HG03108 (cell line): ENCODE measurements around the gene LCE3B.

Experiments used
- ATAC-seq: cut with Tn5 transposase; IDR thresholded peaks from one replicate; pipeline ENCODE4 v1.9.1; 2021; ENCODE audit warnings: moderate library complexity; ENCODE audit not compliant: unreplicated experiment

LCE3B gene

DNA sequence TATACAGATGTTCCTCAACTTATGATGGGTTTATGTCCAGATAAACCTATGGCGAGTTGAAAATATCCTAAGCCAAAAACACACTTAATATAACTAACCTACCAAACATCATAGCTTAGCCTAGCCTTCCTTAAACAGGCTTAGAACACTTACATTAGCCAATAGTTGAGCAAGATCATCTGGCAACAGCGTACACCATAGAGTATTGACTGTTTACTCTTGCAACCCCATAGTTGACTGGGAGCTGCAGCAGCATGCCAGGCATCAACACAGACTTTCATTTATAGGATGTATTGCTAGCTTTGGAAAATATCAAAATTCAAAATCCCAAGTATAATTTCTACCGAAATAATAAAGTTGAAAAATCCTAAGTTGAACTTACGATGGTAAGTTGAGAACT is 44.1 kb downstream of the LCE3B start:
- no peak for ATAC-seq

DNA sequence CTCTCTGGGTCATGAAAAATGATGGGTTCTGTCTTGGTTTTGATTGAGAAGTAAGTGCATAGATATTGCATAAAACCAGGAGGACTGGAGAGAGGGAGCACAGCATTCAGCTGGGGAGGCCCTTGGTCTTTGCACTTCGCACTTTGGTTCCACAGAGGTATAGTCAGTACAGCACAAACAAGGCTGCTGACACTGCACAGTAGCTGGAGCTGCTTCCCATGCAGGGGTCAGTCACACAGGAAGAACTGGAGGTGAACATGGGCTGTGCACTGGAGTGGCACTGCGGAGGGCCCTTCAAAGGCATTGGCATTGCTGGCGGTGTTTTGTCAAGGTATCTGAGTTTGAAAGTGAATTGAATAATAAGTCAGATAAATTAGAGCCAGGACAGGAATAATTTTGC is 45.0 kb downstream of the LCE3B start:
- ATAC-seq = no peak

DNA sequence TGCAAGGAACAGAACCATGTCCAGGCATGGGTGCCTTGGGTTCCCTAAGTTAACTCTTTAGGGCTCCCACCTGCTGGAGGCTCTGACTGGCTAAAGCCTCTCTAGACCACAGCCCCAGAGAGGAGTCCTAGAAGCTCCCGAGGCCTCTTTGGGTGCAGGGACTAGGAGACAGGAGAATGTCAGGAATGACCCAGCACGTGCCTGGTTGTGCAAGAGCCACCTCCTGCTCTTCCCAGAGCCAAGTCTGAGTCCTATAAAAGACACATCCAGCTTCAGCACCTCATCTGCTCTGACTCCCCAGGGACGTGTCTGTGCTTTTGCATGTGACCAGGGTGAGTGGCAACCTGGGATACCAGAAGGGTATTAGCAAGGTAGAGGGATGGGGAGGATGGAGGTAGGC is 49.5 kb downstream of the LCE3B start, which contains the start of gene LCE2D:
LCE2D (plus strand) TSS at position 283 of the 400 bp plus-strand sequence. CDS start 726 bp downstream, outside the sequence.
- ATAC-seq = no peak
